GM18502 (cell line): ENCODE results near the gene LYST.
A peak's percentile ranks its signal among the peaks of the same experiment; 100 is the strongest.

Experiments used
- ATAC-seq: cut with Tn5 transposase; IDR thresholded peaks from one replicate; pipeline ENCODE4 v1.9.1; 2021; ENCODE audit warnings: mild to moderate bottlenecking; ENCODE audit not compliant: unreplicated experiment, poor library complexity

Gene LYST

GRCh38 chr1:235892202-235892601 is 25.5 kb upstream of the LYST start:
- no peak for ATAC-seq

- peak; percentile 85 for ATAC-seq
These were observed 21.5 kb upstream of the LYST start for GRCh38 chr1:235888119-235888643.

- ATAC-seq = peak; percentile 2
These were observed 21.0 kb upstream of the LYST start for GRCh38 chr1:235887676-235888075.

GRCh38 chr1:235885655-235886262 is 19.1 kb upstream of the LYST start:
- ATAC-seq = no peak

- peak; percentile 33 for ATAC-seq
These were observed 16.7 kb upstream of the LYST start for GRCh38 chr1:235883261-235883927.

- no peak for ATAC-seq
These were observed 16.1 kb upstream of the LYST start for GRCh38 chr1:235882816-235883215.

- ATAC-seq = no peak
These were observed 15.4 kb upstream of the LYST start for GRCh38 chr1:235881930-235882700.

GRCh38 chr1:235878082-235878811 is 11.5 kb upstream of the LYST start:
- ATAC-seq = no peak

- ATAC-seq = no peak
These were observed 9.7 kb upstream of the LYST start for GRCh38 chr1:235876402-235876841.

- ATAC-seq = no peak
These were observed 8.4 kb upstream of the LYST start for GRCh38 chr1:235875036-235875597.

GRCh38 chr1:235874261-235874660 is 7.6 kb upstream of the LYST start:
- no peak for ATAC-seq

GRCh38 chr1:235873571-235873970 is 6.9 kb upstream of the LYST start:
- no peak for ATAC-seq

GRCh38 chr1:235873045-235873444 is 6.3 kb upstream of the LYST start:
- ATAC-seq = no peak

- ATAC-seq = no peak
These were observed 5.6 kb upstream of the LYST start for GRCh38 chr1:235872270-235872669.

- peak; percentile 46 for ATAC-seq
These were observed 1.3 kb upstream of the LYST start for GRCh38 chr1:235867903-235868469.

GRCh38 chr1:235866913-235867845 is 473 bp upstream of the LYST start:
- peak; percentile 68 for ATAC-seq

- peak; percentile 0 for ATAC-seq
These were observed 1.0 kb downstream of the LYST start for GRCh38 chr1:235865565-235866204.

GRCh38 chr1:235864931-235865525 is 1.7 kb downstream of the LYST start:
- no peak for ATAC-seq
